H1 (cell line): ENCODE results near the gene TIE1. TPM values are rescaled to one million over a fixed set of nuclear protein-coding genes. Genes with fewer than 3 reads are reported as not detected.

ENCODE experiments used
- CTCF ChIA-PET: fragments of 300-600 bp; sonication (Branson Sonifier 250); formaldehyde crosslinking; loops from one replicate; lab custom pipeline; 2021; ENCODE audit not compliant: partially characterized antibody; lab: Charles Lee
- POLR2A ChIA-PET: fragments of 300-600 bp; sonication (Branson Sonifier 250); formaldehyde crosslinking; loops from one replicate; lab custom pipeline; 2021; ENCODE audit warnings: inconsistent platforms; ENCODE audit not compliant: partially characterized antibody; lab: Charles Lee
- DNase-seq, 2 experiments: peaks; one replicate each; pipeline versions ENCODE4 v3.0.0 to v3.0.0-alpha.2; 2010 to 2022; ENCODE audit warnings: low spot score in 2 of 2, low read depth in 1 of 2, mixed read lengths in 1 of 2
- FAIRE-seq: peaks from 2 replicates; lab custom pipeline; 2011; peaks lifted over from hg19 to GRCh38; lab: Jason Lieb, UNC
- H2AFZ ChIP-seq: 2 replicates; pipeline ENCODE4 v1.8.1; 2012; ENCODE audit warnings: low read length, inconsistent platforms
- H2AK5ac ChIP-seq: 2 replicates; pipeline ENCODE4 v1.6.1; 2013; ENCODE audit warnings: low read depth, low read length
- H2BK120ac ChIP-seq: replicated peaks from 2 replicates; pipeline ENCODE3; 2013; ENCODE audit warnings: low read depth, low read length, inconsistent platforms
- H2BK12ac ChIP-seq: 2 replicates; pipeline ENCODE4 v1.6.1; 2013; ENCODE audit warnings: low read depth, low read length
- H2BK15ac ChIP-seq: 2 replicates; pipeline ENCODE4 v1.6.1; 2013; ENCODE audit warnings: low read length
- H2BK20ac ChIP-seq: 2 replicates; pipeline ENCODE4 v1.6.1; 2013; ENCODE audit warnings: low read length
- H2BK5ac ChIP-seq: 2 replicates; pipeline ENCODE4 v1.6.1; 2013; ENCODE audit warnings: low read depth, low read length
- H3K14ac ChIP-seq: 2 replicates; pipeline ENCODE4 v1.6.1; 2013; ENCODE audit warnings: inconsistent platforms; ENCODE audit not compliant: insufficient read length
- H3K18ac ChIP-seq: 2 replicates; pipeline ENCODE4 v1.6.1; 2013; ENCODE audit warnings: low read length; ENCODE audit errors: extremely low read depth
- H3K23ac ChIP-seq: 2 replicates; pipeline ENCODE4 v1.6.1; 2013; ENCODE audit warnings: inconsistent platforms; ENCODE audit not compliant: insufficient read length
- H3K23me2 ChIP-seq: 2 replicates; pipeline ENCODE4 v1.6.1; 2013; ENCODE audit warnings: low read depth, low read length
- H3K27ac ChIP-seq: 2 replicates; pipeline ENCODE4 v1.6.1; 2011; ENCODE audit warnings: low read depth, low read length, inconsistent platforms
- H3K27me3 ChIP-seq, 4 experiments: replicated peaks in 1 of 4; 1 replicate in 1 of 4; 2 replicates in 3 of 4; pipeline versions ENCODE4 v1.6.1 to v1.8.1; 2011 to 2013; ENCODE audit warnings: low read length in 3 of 4, mild to moderate bottlenecking in 3 of 4, inconsistent platforms in 2 of 4, mixed read lengths in 2 of 4, moderate library complexity in 1 of 4; ENCODE audit not compliant: control insufficient read depth in 3 of 4, insufficient read depth in 3 of 4; ENCODE audit errors: extremely low read depth in 1 of 4
- H3K36me3 ChIP-seq, 4 experiments: 2 replicates each; pipeline versions ENCODE4 v1.6.1 to v1.8.1; 2011 to 2013; ENCODE audit warnings: mild to moderate bottlenecking in 4 of 4, low read length in 3 of 4, moderate library complexity in 2 of 4, control low read depth in 1 of 4, inconsistent platforms in 1 of 4; ENCODE audit not compliant: insufficient read depth in 4 of 4, control insufficient read depth in 2 of 4
- H3K4ac ChIP-seq: replicated peaks from 2 replicates; pipeline ENCODE3; 2013; ENCODE audit warnings: low read length, low read depth, mixed read lengths, inconsistent platforms; ENCODE audit not compliant: insufficient read length
- H3K4me1 ChIP-seq, 4 experiments: replicated peaks in 1 of 4; 1 replicate in 1 of 4; 2 replicates in 3 of 4; pipeline versions ENCODE4 v1.6.1 to v1.8.1; 2011 to 2013; ENCODE audit warnings: low read length in 3 of 4, inconsistent platforms in 2 of 4, mixed read lengths in 1 of 4; ENCODE audit not compliant: insufficient read depth in 4 of 4, control insufficient read depth in 3 of 4
- H3K4me2 ChIP-seq, 2 experiments: 2 replicates each; pipeline versions ENCODE4 v1.6.1 to v1.8.1; 2011 to 2013; ENCODE audit warnings: low read depth in 2 of 2, low read length in 2 of 2, control low read depth in 1 of 2, inconsistent platforms in 1 of 2, mild to moderate bottlenecking in 1 of 2; ENCODE audit not compliant: insufficient read depth in 1 of 2
- H3K4me3 ChIP-seq, 4 experiments: fragments of 200-600, 300-600 bp in 1 of 4; sonication (generic), shearing (Covaris generic), sonication (Bioruptor Twin) in 1 of 4; 2 replicates each; pipeline versions ENCODE4 v1.5.1 to v1.8.1; 2011 to 2016; ENCODE audit warnings: low read length in 4 of 4, low read depth in 3 of 4, control low read depth in 2 of 4, inconsistent platforms in 2 of 4, mild to moderate bottlenecking in 2 of 4, mixed read lengths in 1 of 4, moderate library complexity in 1 of 4; ENCODE audit not compliant: insufficient read depth in 2 of 4; ENCODE audit errors: extremely low read depth in 1 of 4
- H3K56ac ChIP-seq: replicated peaks from 2 replicates; pipeline ENCODE3; 2013; ENCODE audit warnings: low read depth, mild to moderate bottlenecking, mixed read lengths, low read length, inconsistent platforms; ENCODE audit not compliant: insufficient read length
- H3K79me1 ChIP-seq: 2 replicates; pipeline ENCODE4 v1.6.1; 2013; ENCODE audit warnings: low read depth, low read length, control low read depth
- H3K79me2 ChIP-seq, 2 experiments: 2 replicates each; pipeline versions ENCODE4 v1.6.1 to v1.8.1; 2012 to 2013; ENCODE audit warnings: low read length in 2 of 2, mild to moderate bottlenecking in 2 of 2, inconsistent platforms in 1 of 2; ENCODE audit not compliant: insufficient read depth in 2 of 2, control insufficient read depth in 1 of 2
- H3K9ac ChIP-seq, 4 experiments: replicated peaks in 1 of 4; 1 replicate in 1 of 4; 2 replicates in 3 of 4; pipeline versions ENCODE4 v1.6.1 to v1.8.1; 2011 to 2013; ENCODE audit warnings: low read depth in 3 of 4, low read length in 3 of 4, control low read depth in 2 of 4, mild to moderate bottlenecking in 2 of 4, moderate library complexity in 2 of 4, inconsistent platforms in 1 of 4; ENCODE audit errors: extremely low read depth in 1 of 4
- H3K9me3 ChIP-seq, 2 experiments: 2 replicates each; pipeline versions ENCODE4 v1.6.1 to v1.8.1; 2012 to 2013; ENCODE audit warnings: mild to moderate bottlenecking in 2 of 2, moderate library complexity in 2 of 2, control low read depth in 1 of 2, inconsistent platforms in 1 of 2, low read depth in 1 of 2, low read length in 1 of 2, mixed read lengths in 1 of 2; ENCODE audit not compliant: insufficient read depth in 2 of 2
- H4K20me1 ChIP-seq, 2 experiments: replicated peaks in 1 of 2; 2 replicates each; pipeline versions ENCODE3 to v1.8.1; 2011 to 2013; ENCODE audit warnings: inconsistent platforms in 2 of 2, low read length in 2 of 2, mild to moderate bottlenecking in 1 of 2; ENCODE audit not compliant: insufficient read depth in 2 of 2, control insufficient read depth in 1 of 2
- H4K5ac ChIP-seq: 2 replicates; pipeline ENCODE4 v1.6.1; 2013; ENCODE audit warnings: low read length, low read depth, mixed read lengths, inconsistent platforms; ENCODE audit not compliant: insufficient read length
- H4K8ac ChIP-seq: 2 replicates; pipeline ENCODE4 v1.8.0; 2013; ENCODE audit warnings: mild to moderate bottlenecking, moderate library complexity, low read length, inconsistent platforms; ENCODE audit not compliant: insufficient read depth; ENCODE audit errors: extremely low read depth
- H4K91ac ChIP-seq: replicated peaks from 2 replicates; pipeline ENCODE3; 2013; ENCODE audit warnings: low read length, mixed read lengths, inconsistent platforms; ENCODE audit not compliant: insufficient read length
- CBX5 ChIP-seq: fragments of 300-800, 300-1000 bp; sonication (generic); IDR thresholded peaks from 2 replicates; pipeline ENCODE4 v1.7.1; 2016; ENCODE audit warnings: antibody characterized with exemption, low read length, low read depth
- FOSL1 ChIP-seq: IDR thresholded peaks from 2 replicates; pipeline ENCODE4 v1.6.1; 2011; ENCODE audit warnings: mild to moderate bottlenecking, low read depth, low read length, moderate library complexity; ENCODE audit not compliant: insufficient read depth
- GABPA ChIP-seq: IDR thresholded peaks from 2 replicates; pipeline ENCODE4 v1.6.1; 2011; ENCODE audit warnings: mild to moderate bottlenecking, low read length, moderate library complexity, borderline replicate concordance; ENCODE audit not compliant: insufficient read depth
- KDM1A ChIP-seq: fragments of 200-600, 300-600 bp; sonication (generic); IDR thresholded peaks from 2 replicates; pipeline ENCODE4 v1.7.1; 2016; ENCODE audit warnings: mild to moderate bottlenecking, low read length, borderline replicate concordance
- NRF1 ChIP-seq: IDR thresholded peaks from 2 replicates; pipeline ENCODE4 v1.6.1; 2011; ENCODE audit warnings: mild to moderate bottlenecking, low read depth, low read length, improper control_type of control experiment
- RXRA ChIP-seq: IDR thresholded peaks from 2 replicates; pipeline ENCODE4 v1.6.1; 2011; ENCODE audit warnings: low read depth, mild to moderate bottlenecking, low read length, moderate library complexity; ENCODE audit not compliant: insufficient read depth
- SIN3A ChIP-seq, 2 experiments: IDR thresholded peaks in 1 of 2; conservative IDR thresholded peaks in 1 of 2; 2 replicates each; pipeline ENCODE4 v1.6.1; 2011 to 2012; ENCODE audit warnings: low read length in 2 of 2, improper control_type of control experiment in 1 of 2, low read depth in 1 of 2, mild to moderate bottlenecking in 1 of 2
- WGBS, 2 experiments: shearing (Covaris generic) in 1 of 2; methylation state at CpG; one replicate each; pipeline versions ENCODE4 v1.1.6 to v1.1.7; 2013 to 2015; ENCODE audit warnings: low lambda C conversion rate in 2 of 2, mixed read lengths in 2 of 2, inconsistent platforms in 1 of 2, low coverage in 1 of 2, missing lambda C conversion rate in 1 of 2; ENCODE audit not compliant: insufficient replicate concordance in 2 of 2, insufficient coverage in 1 of 2, insufficient read length in 1 of 2; ENCODE audit errors: extremely low coverage in 1 of 2, missing lambda C conversion rate in 1 of 2; 5-methylcytosine and 5-hydroxymethylcytosine counted together
- polyA plus RNA-seq, 7 experiments: library from polyadenylated mRNA; depleted of rRNA in 3 of 7; stranded (reverse) in 5 of 7; unstranded in 2 of 7; fragments of >200 nt in 5 of 7; fragments of 200-250 nt in 2 of 7; gene quantifications; 1 replicate in 5 of 7; 2 replicates in 1 of 7; 4 replicates in 1 of 7; pipeline versions ENCODE4 v1.2.1 to v1.2.3, GENCODE V29; 2011 to 2013; ENCODE audit warnings: missing spikeins in 2 of 7, mixed read lengths in 2 of 7
- total RNA-seq: library from RNA; stranded (reverse); fragmentation: NEBNext Ultra II Directional; extraction: Animal tissue kit (Norgen Biotek cat#: 25700); gene quantifications from 2 replicates; pipeline ENCODE4 v1.2.1, GENCODE V29; 2021
- TF ChIP-seq, protein P1 (sequence below): IDR thresholded peaks from 2 replicates; pipeline ENCODE4 v1.6.1; 2012; ENCODE audit warnings: inconsistent platforms

Gene TIE1
- total and polyA plus RNA-seq, 2 of the 8 experiments (the other 6 are each of a cell fraction or from before 2014, with no cell fraction given), result 0.74 to 2.2 TPM

DNA sequence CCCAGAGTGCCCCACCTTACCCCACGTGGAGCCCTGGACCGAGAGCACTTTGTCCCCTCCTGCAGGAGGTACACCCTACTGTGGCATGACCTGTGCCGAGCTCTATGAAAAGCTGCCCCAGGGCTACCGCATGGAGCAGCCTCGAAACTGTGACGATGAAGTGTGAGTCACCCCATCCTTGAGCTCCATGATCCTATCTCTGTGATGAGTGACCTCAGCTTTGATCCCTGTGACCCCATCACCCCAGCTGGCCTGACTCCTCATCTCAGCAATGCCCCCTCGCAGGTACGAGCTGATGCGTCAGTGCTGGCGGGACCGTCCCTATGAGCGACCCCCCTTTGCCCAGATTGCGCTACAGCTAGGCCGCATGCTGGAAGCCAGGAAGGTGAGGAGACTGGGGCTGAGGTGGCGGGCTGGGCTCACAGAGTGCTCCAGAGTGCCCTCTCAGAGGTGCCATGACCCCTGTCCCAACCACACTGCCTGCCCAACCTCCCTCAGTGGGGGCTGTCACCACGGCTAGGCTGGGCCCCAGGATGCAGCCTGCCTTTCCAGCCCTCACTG lies 20.6 kb downstream of the TIE1 start:
- Histone ChIP-seq H3K23ac (no peak overlapping the region), H3K18ac (no peak overlapping the region), H3K14ac (no peak overlapping the region), H3K79me2 (no peaks in the 10 kb centered on the region), H3K23me2 (no peaks in the 10 kb centered on the region), H3K4me1 (peaks cover 0 to 5% (median 2%) of the 10 kb centered on the region in 4 experiments; a peak in 3 of 7 replicates), H3K9ac (no peak overlapping the region), H2BK5ac (no peak overlapping the region), H3K79me1 (no peaks in the 10 kb centered on the region), H3K27ac (no peak overlapping the region), H3K4me3 (no peak overlapping the region), H3K36me3 (no peaks in the 10 kb centered on the region), H2BK12ac (no peak overlapping the region), H3K56ac (no peak overlapping the region), H4K20me1 (no peaks in the 10 kb centered on the region), H2AFZ (no peak overlapping the region; the same call in 1 of the 2 replicates), H2AK5ac (no peak overlapping the region), H3K27me3 (no peaks in the 10 kb centered on the region; a peak in 1 of 7 replicates), H3K4ac (no peak overlapping the region), H3K9me3 (0 out of 4 replicates have a peak, but pooled peaks cover 0 to 2% of the 10 kb centered on the region in 2 experiments), H4K5ac (no peak overlapping the region), H3K4me2 (no peak overlapping the region), H4K91ac (no peak overlapping the region), H2BK15ac (no peak overlapping the region), H2BK20ac (no peak overlapping the region), H2BK120ac (no peak overlapping the region), H4K8ac (no peak overlapping the region; the same call in 1 of the 2 replicates)
- ChIA-PET CTCF (interaction anchor here (0.5 to 2.0 kb wide), 4 partner anchors 8 to 120 kb away, joined by 3 to 8 read pairs (median 3); no protein-coding TSS in a partner anchor), POLR2A (interaction anchor here (1.7 kb wide), 1 partner anchor 17 kb away, joined by 5 read pairs; no protein-coding TSS in a partner anchor)
- no peak for FAIRE-seq
- TF ChIP-seq KDM1A (no peak), GABPA (no peak), RXRA (no peak), FOSL1 (no peak), NRF1 (no peak), SIN3A (conservative IDR thresholded peaks at IDR 0.05 in 1 of 2, IDR thresholded peaks at IDR 0.05 in 1 of 2; ENCODE audit: low read depth in 1 of 2, low read length in 2 of 2) (no peak), CBX5 (no peak)
- TF ChIP-seq, protein P1, sequence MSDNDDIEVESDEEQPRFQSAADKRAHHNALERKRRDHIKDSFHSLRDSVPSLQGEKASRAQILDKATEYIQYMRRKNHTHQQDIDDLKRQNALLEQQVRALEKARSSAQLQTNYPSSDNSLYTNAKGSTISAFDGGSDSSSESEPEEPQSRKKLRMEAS, result no peak
- no peak for DNase-seq
- 93% methylated on average over 16 of the region's 16 CpGs; no CpG with 5 or more reads in 1 of the 2 experiments for WGBS, 2 experiments
